Spleen (tissue), 11 donors: ENCODE results near the gene DUS1L. TPM values are rescaled to one million over a fixed set of nuclear protein-coding genes. Genes with fewer than 3 reads are reported as not detected.

ENCODE experiments used
- DNase-seq: peaks from one replicate; pipeline ENCODE4 v3.0.0-alpha.2; 2020
- H3K27ac ChIP-seq, 8 donors: fragments of 200-600 bp; sonication (generic) in 7 of 8; 1 replicate in 4 of 8; 2 replicates in 4 of 8; pipeline versions ENCODE4 v1.5.0 to v1.8.0; 2016 to 2021; ENCODE audit warnings: inconsistent platforms in 4 of 8, mild to moderate bottlenecking in 4 of 8, moderate library complexity in 1 of 8
- H3K27me3 ChIP-seq, 7 donors: fragments of 200-600 bp; sonication (generic) in 6 of 7; replicated peaks in 1 of 7; 1 replicate in 4 of 7; 2 replicates in 3 of 7; pipeline versions ENCODE4 v1.5.0 to v1.8.0; 2016 to 2021; ENCODE audit warnings: inconsistent platforms in 3 of 7, mild to moderate bottlenecking in 1 of 7
- H3K36me3 ChIP-seq, 6 donors: fragments of 200-600 bp; sonication (generic) in 5 of 6; 1 replicate in 4 of 6; 2 replicates in 2 of 6; pipeline versions ENCODE4 v1.5.0 to v1.8.0; 2016 to 2021; ENCODE audit warnings: inconsistent platforms in 2 of 6
- H3K4me1 ChIP-seq, 6 donors: fragments of 200-600 bp; sonication (generic) in 5 of 6; 1 replicate in 3 of 6; 2 replicates in 3 of 6; pipeline versions ENCODE4 v1.5.0 to v1.8.0; 2016 to 2021; ENCODE audit warnings: inconsistent platforms in 3 of 6
- H3K4me3 ChIP-seq, 8 donors: fragments of 200-600 bp; sonication (generic) in 7 of 8; 1 replicate in 4 of 8; 2 replicates in 4 of 8; pipeline versions ENCODE4 v1.5.0 to v1.8.0; 2016 to 2021; ENCODE audit warnings: inconsistent platforms in 4 of 8, mild to moderate bottlenecking in 4 of 8, moderate library complexity in 2 of 8
- H3K9me3 ChIP-seq, 8 donors: fragments of 200-600 bp; sonication (generic) in 7 of 8; 1 replicate in 4 of 8; 2 replicates in 4 of 8; pipeline versions ENCODE4 v1.5.0 to v1.8.0; 2016 to 2021; ENCODE audit warnings: inconsistent platforms in 4 of 8
- CTCF ChIP-seq, 11 experiments: fragments of 200-600 bp in 7 of 11; fragments of 450-650 bp in 4 of 11; sonication (generic) in 4 of 11; IDR thresholded peaks in 8 of 11; conservative IDR thresholded peaks in 3 of 11; 1 replicate in 7 of 11; 2 replicates in 4 of 11; pipeline versions ENCODE4 v1.4.0 to v1.8.0; 2016 to 2021; ENCODE audit warnings: antibody characterized with exemption in 11 of 11, inconsistent platforms in 4 of 11, mild to moderate bottlenecking in 1 of 11
- POLR2A ChIP-seq, 3 donors: fragments of 450-650 bp; IDR thresholded peaks; one replicate each; pipeline ENCODE4 v1.5.1; 2017; ENCODE audit warnings: antibody characterized with exemption in 3 of 3, mild to moderate bottlenecking in 1 of 3
- POLR2AphosphoS5 ChIP-seq, 3 donors: sonication (generic); formaldehyde crosslinking; IDR thresholded peaks; one replicate each; pipeline ENCODE4 v1.5.1; 2017; ENCODE audit warnings: antibody characterized with exemption in 3 of 3
- whole genome bisulfite sequencing, 5 donors: extraction: QIAGEN DNeasy Blood & Tissue Kit in 3 of 5; methylation state at CpG; one replicate each; pipeline versions ENCODE4 v1.1.5 to v1.1.7; 2013 to 2018; 5-methylcytosine and 5-hydroxymethylcytosine counted together
- intact Hi-C: fragments of 100-400 bp; cut with DNase I; formaldehyde crosslinking; loops from one replicate; pipeline ENCODE4 v1.15.0; 2023; ENCODE audit warnings: low total_unique reads
- polyA plus RNA-seq, 3 donors: library from polyadenylated mRNA; stranded (reverse); fragments of 200-250 nt; gene quantifications; one replicate each; pipeline ENCODE4 v1.2.1, GENCODE V29; 2013
- total RNA-seq, 7 donors: library from RNA; depleted of rRNA in 3 of 7; stranded (reverse); fragments of >200 nt in 3 of 7; fragmentation: NEBNext Ultra II Directional in 4 of 7; extraction: Animal tissue kit (Norgen Biotek cat#: 25700) in 4 of 7; gene quantifications; one replicate each; pipeline versions ENCODE4 v1.1.0 to v1.2.1, GENCODE V29; 2016 to 2021
- donor health status: healthy with polysubstance abuse.
- donor health status: DM: no; HTN: no; CAD: no; lungs with moderate emphysema.
- donor health status: DM: no; HTN: no; CAD: no.
- donor health status: Bipolar disorder and iron deficiency.
- donor health status: healthy.
- donor health status: DM: no; HTN: no; CAD: no.
- donor health status: DM: yes; HTN: yes; CAD: no.

The DUS1L gene
- total and polyA plus RNA-seq, 10 donors: 76.4 to 174 (median 103) TPM

- H3K4me1 ChIP-seq: peaks cover 25 to 55% (median 36%) of the 10 kb centered on the region in 6 donors
- 5 to 13% (median 6%) methylated on average over 6 to 10 of the region's 10 CpGs for WGBS, 5 donors
- peaks cover 0 to 40% (median 8%) of the 10 kb centered on the region in 6 donors for H3K36me3 ChIP-seq
- DNase-seq: no peak
- peak overlapping the region in 6 of 8 donors; percentile 4 to 88 (median 80) for H3K27ac ChIP-seq
- TF ChIP-seq POLR2A (IDR thresholded peaks at IDR 0.05): no peak
- no peak for TF ChIP-seq POLR2AphosphoS5 (IDR thresholded peaks at IDR 0.05)
- H3K9me3 ChIP-seq: no peaks in the 10 kb centered on the region
- no peaks in the 10 kb centered on the region for H3K27me3 ChIP-seq
- H3K4me3 ChIP-seq: peak overlapping the region; percentile 73 to 99 (median 88)
- intact Hi-C loops: loop anchor here (5.0 kb wide), 1 partner anchor 65 kb away; no protein-coding TSS in a partner anchor
Measured at GRCh38 chr17:82021900-82022309, 43.7 kb downstream of the DUS1L start.

- DNase-seq: no peak
- TF ChIP-seq POLR2AphosphoS5 (IDR thresholded peaks at IDR 0.05) (peak in 1 of 3 donors; percentile 37), CTCF (IDR thresholded peaks at IDR 0.05 in 8 of 11, conservative IDR thresholded peaks at IDR 0.05 in 3 of 11) (peak; percentile 47 to 80 (median 64)), POLR2A (IDR thresholded peaks at IDR 0.05) (no peak)
- no peaks in the 10 kb centered on the region for H3K27me3 ChIP-seq
- H3K4me1 ChIP-seq: peaks cover 25 to 55% (median 36%) of the 10 kb centered on the region in 6 donors
- H3K4me3 ChIP-seq: peak overlapping the region in 5 of 8 donors; percentile 87 to 99 (median 88)
- peaks cover 0 to 39% (median 8%) of the 10 kb centered on the region in 6 donors for H3K36me3 ChIP-seq
- intact Hi-C loops: loop anchor here (5.0 kb wide), 1 partner anchor 64 kb away; no protein-coding TSS in a partner anchor
- H3K9me3 ChIP-seq: no peaks in the 10 kb centered on the region
- peak overlapping the region in 1 of 8 donors; percentile 88 for H3K27ac ChIP-seq
- whole genome bisulfite sequencing, 5 donors: 35 to 55% (median 40%) methylated on average over 21 to 25 of the region's 25 CpGs
Measured at GRCh38 chr17:82021107-82021899, 44.3 kb downstream of the DUS1L start.

- no peak overlapping the region for H3K4me3 ChIP-seq
- H3K4me1 ChIP-seq: peaks cover 25 to 55% (median 36%) of the 10 kb centered on the region in 6 donors
- no peak for DNase-seq
- intact Hi-C loops: loop anchor here (5.0 kb wide), 1 partner anchor 63 kb away; no protein-coding TSS in a partner anchor
- no peaks in the 10 kb centered on the region for H3K9me3 ChIP-seq
- no peaks in the 10 kb centered on the region for H3K27me3 ChIP-seq
- H3K27ac ChIP-seq: no peak overlapping the region
- 86 to 95% (median 90%) methylated on average over 10 to 14 of the region's 14 CpGs for WGBS, 5 donors
- peaks cover 0 to 34% (median 8%) of the 10 kb centered on the region in 6 donors for H3K36me3 ChIP-seq
- peak in 1 of 3 donors; percentile 1 for TF ChIP-seq POLR2AphosphoS5 (IDR thresholded peaks at IDR 0.05)
- no peak for TF ChIP-seq CTCF (IDR thresholded peaks at IDR 0.05 in 8 of 11, conservative IDR thresholded peaks at IDR 0.05 in 3 of 11)
- TF ChIP-seq POLR2A (IDR thresholded peaks at IDR 0.05): no peak
Measured at GRCh38 chr17:82020572-82021106, 45.0 kb downstream of the DUS1L start.

DNA sequence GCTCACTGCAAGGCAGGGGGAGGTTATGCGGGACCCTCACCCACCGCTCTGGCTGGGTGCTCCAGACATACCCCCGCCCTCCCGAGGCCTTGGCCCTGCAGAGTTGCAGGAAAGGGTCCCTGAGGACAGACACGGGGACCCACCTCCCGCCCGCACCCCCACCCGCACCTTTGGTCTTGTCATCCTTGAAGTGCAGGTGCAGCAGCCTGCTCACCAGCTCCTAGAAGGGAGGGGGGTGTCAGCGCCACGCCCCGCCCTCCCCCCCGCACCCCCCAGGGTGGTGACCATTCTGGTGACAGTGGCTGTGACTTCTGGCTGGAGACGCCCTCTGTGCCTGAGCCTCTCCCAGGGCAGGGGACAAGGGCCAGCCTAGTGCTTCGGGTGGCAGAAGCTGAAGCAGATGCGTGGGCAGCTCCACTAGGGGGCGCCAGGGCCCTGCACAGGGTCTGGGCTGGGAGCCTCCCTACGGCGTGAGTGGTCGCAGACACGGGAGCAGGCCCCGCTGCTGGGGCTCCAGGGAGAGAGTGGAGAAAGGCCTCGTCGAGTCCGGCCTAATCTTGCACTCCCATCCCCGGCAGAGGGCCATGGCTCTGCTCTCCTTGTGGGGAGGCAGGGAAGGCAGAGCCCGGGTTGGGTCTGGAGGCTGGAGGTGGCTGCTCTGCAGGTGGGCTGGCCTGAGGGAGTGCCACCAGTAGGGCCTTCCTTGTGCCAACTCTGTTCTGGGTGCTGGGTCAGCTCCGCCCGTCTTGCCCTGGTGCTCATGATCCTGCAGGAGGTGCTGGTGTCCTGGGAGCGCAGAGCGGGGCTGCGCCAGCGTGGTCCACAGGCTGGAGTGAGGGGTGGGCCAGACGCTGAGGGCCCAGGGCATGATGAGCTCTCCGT lies 45.7 kb downstream of the DUS1L start:
- peaks cover 0 to 33% (median 8%) of the 10 kb centered on the region in 6 donors for H3K36me3 ChIP-seq
- H3K4me1 ChIP-seq: peaks cover 25 to 51% (median 36%) of the 10 kb centered on the region in 6 donors
- H3K27ac ChIP-seq: no peak overlapping the region
- H3K9me3 ChIP-seq: no peaks in the 10 kb centered on the region
- TF ChIP-seq POLR2AphosphoS5 (IDR thresholded peaks at IDR 0.05) (peak in 1 of 3 donors; percentile 56), POLR2A (IDR thresholded peaks at IDR 0.05) (no peak), CTCF (IDR thresholded peaks at IDR 0.05 in 8 of 11, conservative IDR thresholded peaks at IDR 0.05 in 3 of 11) (peak; percentile 13 to 85 (median 65))
- intact Hi-C loops: loop anchor here (5.0 kb wide), 1 partner anchor 63 kb away; no protein-coding TSS in a partner anchor
- no peaks in the 10 kb centered on the region for H3K27me3 ChIP-seq
- no peak overlapping the region for H3K4me3 ChIP-seq
- 69 to 79% (median 74%) methylated on average over 16 to 34 of the region's 34 CpGs for WGBS, 5 donors
- DNase-seq: peak; percentile 92
